PFSK-1 (cell line): ENCODE results near the gene ZDHHC14.

Experiments used
- FOXP2 ChIP-seq: optimal IDR thresholded peaks from 2 replicates; pipeline ENCODE3; 2011; ENCODE audit warnings: borderline replicate concordance, control low read depth, inconsistent platforms; ENCODE audit not compliant: insufficient read depth; ENCODE audit errors: extremely low read length, extremely low read depth
- POLR2AphosphoS5 ChIP-seq: IDR thresholded peaks from 2 replicates; pipeline ENCODE4 v1.6.1; 2012; ENCODE audit warnings: low read depth, mild to moderate bottlenecking, control low read depth, low read length, moderate library complexity
- REST ChIP-seq, 2 experiments: IDR thresholded peaks; 2 replicates each; pipeline versions ENCODE4 v1.6.1 to v1.8.0; 2011 to 2012; ENCODE audit warnings: low read depth in 2 of 2, low read length in 2 of 2, control low read depth in 1 of 2, inconsistent platforms in 1 of 2, mild to moderate bottlenecking in 1 of 2, moderate library complexity in 1 of 2; ENCODE audit not compliant: insufficient read depth in 1 of 2
- SIN3A ChIP-seq: IDR thresholded peaks from 2 replicates; pipeline ENCODE4 v1.6.1; 2012; ENCODE audit warnings: mild to moderate bottlenecking, low read length, moderate library complexity, borderline replicate concordance; ENCODE audit not compliant: insufficient read depth
- TAF1 ChIP-seq: IDR thresholded peaks from 2 replicates; pipeline ENCODE4 v1.6.1; 2012; ENCODE audit warnings: low read length, control low read depth, borderline replicate concordance; ENCODE audit not compliant: insufficient read depth

ZDHHC14 gene

GRCh38 chr6:157592541-157592940 is 211.6 kb downstream of the ZDHHC14 start:
- TF ChIP-seq SIN3A (no peak), POLR2AphosphoS5 (no peak), TAF1 (no peak), FOXP2 (no peak), REST (IDR thresholded peaks at IDR 0.05; ENCODE audit: insufficient read depth in 1 of 2, low read depth in 2 of 2, low read length in 2 of 2) (no peak)

- TF ChIP-seq FOXP2 (no peak), POLR2AphosphoS5 (no peak), SIN3A (no peak), REST (IDR thresholded peaks at IDR 0.05; ENCODE audit: insufficient read depth in 1 of 2, low read depth in 2 of 2, low read length in 2 of 2) (no peak), TAF1 (no peak)
Observed at GRCh38 chr6:157592980-157593379, 212.0 kb downstream of the ZDHHC14 start.

- no peak for TF ChIP-seq SIN3A
- TF ChIP-seq TAF1, result no peak
- no peak for TF ChIP-seq REST (IDR thresholded peaks at IDR 0.05; ENCODE audit: insufficient read depth in 1 of 2, low read depth in 2 of 2, low read length in 2 of 2)
- TF ChIP-seq POLR2AphosphoS5, result no peak
- TF ChIP-seq FOXP2, result no peak
Observed at GRCh38 chr6:157593596-157593995, 212.6 kb downstream of the ZDHHC14 start.

GRCh38 chr6:157594292-157594691 is 213.3 kb downstream of the ZDHHC14 start:
- no peak for TF ChIP-seq REST (IDR thresholded peaks at IDR 0.05; ENCODE audit: insufficient read depth in 1 of 2, low read depth in 2 of 2, low read length in 2 of 2)

GRCh38 chr6:157595768-157596167 is 214.8 kb downstream of the ZDHHC14 start:
- TF ChIP-seq POLR2AphosphoS5, result no peak
- TF ChIP-seq SIN3A, result no peak
- no peak for TF ChIP-seq TAF1
- no peak for TF ChIP-seq REST (IDR thresholded peaks at IDR 0.05; ENCODE audit: insufficient read depth in 1 of 2, low read depth in 2 of 2, low read length in 2 of 2)
- no peak for TF ChIP-seq FOXP2
